Measurements from ENCODE around the gene ASMTL.
"Not testable (repeated sequence)": the region's sequence is repeated elsewhere in the genome, so short reads cannot be mapped to it uniquely, and the experiment has no call there.

Gene ASMTL

GRCh38 chrX:1427756-1428155 lies 25.0 kb downstream of the ASMTL start:
- no peak for DNase-seq

GRCh38 chrX:1426321-1426720 lies 26.4 kb downstream of the ASMTL start:
- not testable (repeated sequence) for DNase-seq

GRCh38 chrX:1425381-1425780 lies 27.3 kb downstream of the ASMTL start:
- no peak for DNase-seq

GRCh38 chrX:1424147-1424851 lies 28.4 kb downstream of the ASMTL start:
- DNase-seq: no peak

- DNase-seq: no peak
These were observed 29.5 kb downstream of the ASMTL start for GRCh38 chrX:1423215-1423614.

- no peak for DNase-seq
These were observed 30.6 kb downstream of the ASMTL start for GRCh38 chrX:1422135-1422465.

- no peak for DNase-seq
These were observed 31.1 kb downstream of the ASMTL start for GRCh38 chrX:1421433-1422134.

- DNase-seq: no peak
These were observed 32.3 kb downstream of the ASMTL start for GRCh38 chrX:1420371-1420770.

- DNase-seq: no peak
These were observed 33.0 kb downstream of the ASMTL start for GRCh38 chrX:1419545-1420355.

GRCh38 chrX:1418901-1419544 lies 33.7 kb downstream of the ASMTL start:
- no peak for DNase-seq

- DNase-seq: no peak
These were observed 34.6 kb downstream of the ASMTL start for GRCh38 chrX:1417921-1418771.

GRCh38 chrX:1416965-1417760 lies 35.5 kb downstream of the ASMTL start:
- no peak for DNase-seq

- no peak for DNase-seq
These were observed 36.4 kb downstream of the ASMTL start for GRCh38 chrX:1416327-1416784.

- DNase-seq: no peak
These were observed 40.1 kb downstream of the ASMTL start for GRCh38 chrX:1412551-1413161.

GRCh38 chrX:1411326-1411725 lies 41.4 kb downstream of the ASMTL start:
- DNase-seq: no peak

GRCh38 chrX:1407035-1407434 lies 45.7 kb downstream of the ASMTL start:
- no peak for DNase-seq

GRCh38 chrX:1405769-1406168 lies 46.9 kb downstream of the ASMTL start:
- DNase-seq: not testable (repeated sequence)

- not testable (repeated sequence) for DNase-seq
These were observed 48.8 kb downstream of the ASMTL start for GRCh38 chrX:1403867-1404266.

- DNase-seq: no peak
These were observed 49.5 kb downstream of the ASMTL start for GRCh38 chrX:1403228-1403627.

- no peak for DNase-seq
These were observed 50.9 kb downstream of the ASMTL start for GRCh38 chrX:1401611-1402430.
